GM21576 (cell line): ENCODE data around the gene TDP2.
"Not testable (repeated sequence)": the region's sequence is repeated elsewhere in the genome, so short reads cannot be mapped to it uniquely, and the experiment has no call there.

Experiments used
- ATAC-seq: cut with Tn5 transposase; IDR thresholded peaks from one replicate; pipeline ENCODE4 v1.9.1; 2021; ENCODE audit warnings: mild to moderate bottlenecking, moderate library complexity; ENCODE audit not compliant: unreplicated experiment

TDP2 gene

DNA sequence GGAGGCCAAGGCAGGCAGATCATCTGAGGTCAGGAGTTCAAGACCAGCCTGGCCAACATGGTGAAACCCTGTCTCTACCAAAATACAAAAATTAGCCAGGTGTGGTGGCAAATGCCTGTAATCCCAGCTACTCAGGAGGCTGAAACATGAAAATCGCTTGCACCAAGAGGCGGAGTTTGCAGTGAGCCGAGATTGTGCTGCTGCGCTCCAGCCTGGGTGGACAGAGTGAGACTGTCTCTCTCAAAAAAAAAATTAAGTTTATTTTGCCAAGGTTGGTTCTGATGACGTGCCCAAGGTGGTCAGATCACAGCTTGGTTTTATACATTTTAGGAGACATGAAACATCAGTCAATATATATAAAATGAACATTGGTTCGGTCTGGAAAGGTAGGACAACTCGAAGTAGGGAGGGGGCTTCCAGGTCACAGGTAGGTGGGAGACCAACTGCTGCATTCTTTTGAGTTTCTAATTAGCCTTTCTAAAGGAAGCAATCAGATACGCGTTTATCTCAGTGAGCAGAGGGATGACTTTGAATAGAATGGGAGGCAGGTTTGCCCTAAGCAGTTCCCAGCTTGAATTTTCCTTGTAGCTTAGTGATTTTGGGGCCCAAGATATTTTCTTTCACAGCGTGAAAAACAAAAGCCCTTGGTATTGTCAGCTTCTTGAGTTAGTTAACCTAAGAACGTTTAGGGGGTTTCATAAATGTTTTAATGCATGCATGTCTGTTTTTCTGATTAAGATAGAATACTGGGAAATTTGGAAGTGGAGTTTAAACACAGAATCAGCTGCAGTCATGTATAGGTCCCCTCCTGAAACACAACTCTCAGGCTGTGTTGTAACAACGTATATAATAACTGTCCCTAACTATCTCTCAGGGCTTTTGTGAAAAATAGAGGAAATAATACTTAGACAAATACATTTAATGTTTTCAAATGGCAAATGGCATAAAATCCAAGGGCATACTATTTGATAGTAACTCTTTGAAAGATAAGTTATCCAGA lies 16.9 kb upstream of the TDP2 start:
- ATAC-seq: no peak

DNA sequence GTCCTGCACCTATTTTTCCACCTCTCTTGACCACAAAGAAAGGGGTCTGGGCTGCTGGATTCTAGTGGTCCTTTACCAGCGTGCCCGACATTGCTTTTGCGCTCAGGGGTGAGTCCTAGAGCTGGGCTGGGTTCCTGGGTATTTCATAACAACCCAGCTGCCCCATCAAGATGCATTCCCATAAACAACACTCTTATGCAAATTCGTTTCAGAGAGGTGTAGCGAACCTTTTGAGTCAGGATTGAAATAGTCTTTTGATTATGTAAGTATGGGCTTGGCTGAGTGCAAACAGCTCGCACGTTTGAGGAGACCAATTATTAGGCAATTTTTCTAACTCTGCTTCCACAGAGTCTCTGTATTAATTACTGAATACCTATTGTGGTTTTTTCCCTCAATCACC lies 13.9 kb upstream of the TDP2 start:
- ATAC-seq: no peak

DNA sequence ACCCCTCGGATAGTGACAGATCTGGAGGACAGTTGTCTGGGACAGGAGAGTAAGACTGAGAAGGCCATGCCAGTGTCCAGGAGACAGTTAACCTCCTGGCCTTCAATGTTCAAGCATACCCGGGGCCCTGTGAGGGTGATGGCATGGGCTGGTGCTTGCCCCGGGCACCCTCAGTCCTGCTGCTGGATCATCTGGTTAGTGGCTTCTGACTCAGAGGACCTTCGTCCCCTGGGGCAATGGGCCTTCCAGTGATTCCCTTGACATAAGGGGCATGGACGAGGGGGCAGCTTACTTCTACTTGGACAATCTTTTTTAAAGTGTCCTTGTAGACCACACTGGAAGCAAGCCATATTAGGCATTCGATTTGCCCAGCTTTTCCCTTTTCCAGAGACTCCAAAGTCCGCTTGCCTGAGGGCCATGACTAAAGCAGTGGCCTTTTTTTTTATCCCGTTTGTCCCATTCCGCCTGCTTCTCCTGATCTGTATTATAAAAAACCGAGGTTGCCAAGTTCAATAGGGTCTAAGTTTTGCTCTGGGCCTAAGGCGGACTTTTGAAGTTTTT lies 12.2 kb upstream of the TDP2 start:
- not testable (repeated sequence) for ATAC-seq

DNA sequence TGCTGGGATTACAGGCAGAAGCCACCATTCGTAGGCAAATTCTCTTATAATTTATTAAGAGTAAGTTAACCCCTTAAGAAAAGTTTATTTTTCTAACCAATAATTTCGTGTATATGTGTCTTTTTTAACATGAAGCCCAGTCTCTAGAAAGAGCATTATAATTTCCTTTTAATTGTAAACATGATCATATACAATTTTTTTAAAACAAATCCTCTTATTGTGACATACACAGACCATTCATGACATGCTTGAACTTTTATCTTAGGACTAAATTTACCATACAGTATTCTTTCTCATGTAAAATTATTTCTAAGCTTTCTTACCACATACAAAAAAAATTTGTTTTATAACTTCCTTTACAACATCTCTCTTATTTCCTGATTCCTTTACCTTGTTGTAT lies 6.9 kb upstream of the TDP2 start:
- no peak for ATAC-seq

DNA sequence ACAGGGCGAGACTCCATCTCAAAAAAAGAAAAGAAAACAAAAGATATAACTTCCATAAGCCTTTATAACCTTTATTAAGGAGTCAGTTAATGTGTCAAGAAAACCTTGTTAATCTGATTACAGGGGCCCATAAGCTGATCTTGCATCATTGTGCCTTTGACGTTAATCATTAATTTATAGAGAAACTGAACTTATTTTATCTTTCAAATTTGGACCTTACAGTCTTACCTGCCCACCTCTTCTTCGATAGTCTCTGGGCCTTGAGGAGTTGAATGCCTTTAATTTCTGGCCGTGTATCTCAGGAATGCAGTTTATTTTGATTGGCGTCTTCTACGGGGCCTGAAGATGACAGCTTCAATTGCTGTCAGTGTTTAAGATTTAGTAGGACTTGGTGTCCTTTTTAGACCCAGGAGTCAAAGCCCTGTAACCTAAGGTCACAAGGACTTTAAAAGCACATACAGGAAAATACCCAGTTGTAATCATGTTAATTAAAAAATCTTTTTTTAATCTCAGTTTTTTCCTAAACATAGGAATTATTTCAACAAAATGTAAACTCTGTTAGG lies 6.0 kb upstream of the TDP2 start:
- no peak for ATAC-seq

DNA sequence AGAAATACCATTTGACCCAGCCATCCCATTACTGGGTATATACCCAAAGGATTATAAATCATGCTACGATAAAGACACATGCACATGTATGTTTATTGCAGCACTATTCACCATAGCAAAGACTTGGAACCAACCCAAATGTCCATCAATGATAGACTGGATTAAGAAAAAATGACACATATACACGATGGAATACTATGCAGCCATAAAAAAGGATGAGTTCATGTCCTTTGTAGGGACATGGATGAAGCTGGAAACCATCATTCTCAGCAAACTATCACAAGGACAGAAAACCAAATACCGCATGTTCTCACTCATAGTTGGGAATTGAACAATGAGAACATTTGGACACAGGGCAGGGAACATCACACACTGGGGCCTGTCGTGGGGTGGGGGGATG lies 4.4 kb upstream of the TDP2 start:
- not testable (repeated sequence) for ATAC-seq

DNA sequence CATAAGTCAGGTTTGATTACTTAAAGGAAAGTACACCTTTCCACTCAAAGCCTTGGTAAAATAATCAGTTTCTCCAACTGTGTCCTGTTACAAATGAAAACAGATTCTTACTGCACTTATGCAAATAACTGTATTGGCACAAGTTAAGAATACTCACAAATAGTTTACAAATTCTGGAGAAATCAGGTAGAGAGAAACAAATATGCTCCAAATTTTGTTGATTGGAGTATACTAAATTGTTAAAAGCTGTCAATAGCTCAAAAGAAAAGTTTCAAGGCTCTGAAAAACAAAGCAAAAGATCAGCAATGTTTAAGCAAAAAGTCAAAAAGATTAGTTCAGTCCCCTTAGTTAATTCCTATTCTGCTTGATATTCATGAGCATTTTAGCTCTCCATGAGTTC lies 3.8 kb upstream of the TDP2 start:
- ATAC-seq: not testable (repeated sequence)

DNA sequence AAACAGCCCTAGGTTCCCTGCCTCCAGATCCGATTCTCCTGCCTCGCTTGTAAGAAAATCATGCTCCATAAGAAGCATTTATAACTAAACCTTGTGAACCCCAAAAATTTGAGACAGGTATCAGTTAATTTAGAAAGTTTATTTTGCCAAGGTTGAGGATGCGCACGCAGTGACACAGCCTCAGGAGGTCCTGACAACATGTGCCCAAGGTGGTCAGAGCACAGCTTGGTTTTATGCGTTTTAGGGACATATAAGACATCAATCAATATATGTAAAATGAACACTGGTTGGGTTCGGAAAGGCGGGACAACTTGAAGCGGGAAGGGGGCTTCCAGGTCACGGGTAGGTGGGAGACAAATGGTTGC lies 2.3 kb upstream of the TDP2 start:
- ATAC-seq: no peak

DNA sequence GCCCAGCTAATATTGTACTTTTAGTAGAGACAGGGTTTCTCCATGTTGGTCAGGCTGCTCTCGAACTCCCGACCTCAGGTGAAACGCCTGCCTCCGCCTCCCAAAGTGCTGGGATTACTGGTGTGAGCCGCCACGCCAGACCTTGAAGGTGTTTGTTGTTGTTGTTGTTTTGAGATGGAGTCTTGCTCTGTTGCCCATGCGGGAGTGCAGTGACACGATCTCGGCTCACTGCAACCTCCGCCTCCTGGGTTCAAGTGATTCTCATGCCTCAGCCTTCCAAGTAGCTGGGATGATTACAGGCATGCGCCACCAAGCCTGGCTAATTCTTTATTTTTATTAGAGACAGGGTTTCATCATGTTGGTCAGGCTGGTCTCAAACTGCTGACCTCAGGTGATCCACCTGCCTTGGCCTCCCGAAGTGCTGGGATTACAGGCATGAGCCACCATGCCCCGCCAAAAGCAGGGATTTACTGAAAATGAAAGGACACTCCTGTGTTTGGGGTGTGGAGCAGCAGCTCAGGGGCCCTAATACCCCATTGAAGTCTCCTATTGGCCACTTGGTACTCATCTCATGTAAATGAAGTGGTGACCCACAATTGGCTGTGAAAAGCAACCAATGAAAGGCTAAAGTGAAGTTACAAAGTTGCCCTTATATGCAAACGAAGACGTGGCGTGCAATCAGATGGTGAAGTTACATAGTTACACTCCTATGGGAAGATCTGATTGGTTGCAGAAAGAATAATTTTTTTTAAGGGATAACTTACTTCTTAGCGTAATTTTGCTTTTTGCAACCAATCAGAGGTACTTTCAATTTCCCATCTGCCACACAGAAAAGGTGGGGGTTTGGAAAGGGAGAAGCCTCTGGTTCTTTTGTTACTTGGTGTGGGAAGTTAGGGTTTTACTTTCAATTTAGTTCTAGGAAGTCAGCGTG lies 1.6 kb upstream of the TDP2 start:
- ATAC-seq: not testable (repeated sequence)

DNA sequence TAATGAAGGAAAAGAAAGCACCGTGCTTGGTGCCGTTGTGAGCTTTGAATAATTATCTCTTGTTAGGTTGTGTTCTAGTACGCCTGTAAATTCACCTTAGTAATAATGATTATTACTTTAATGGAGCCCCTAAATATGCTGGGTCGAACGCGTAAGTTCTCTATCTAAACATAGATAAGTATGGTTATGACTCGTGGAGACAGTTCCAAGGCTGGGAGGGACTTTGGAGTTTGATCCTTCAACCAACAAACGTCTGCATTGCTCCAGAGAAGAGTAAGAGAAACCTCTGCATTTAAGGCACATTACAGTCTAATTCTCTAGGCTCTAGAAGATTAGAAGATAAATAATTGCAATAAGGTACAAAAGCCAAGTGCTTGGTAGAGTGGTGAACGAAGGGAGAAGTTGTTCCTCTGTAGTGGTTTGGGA lies 692 bp upstream of the TDP2 start:
- ATAC-seq: no peak

DNA sequence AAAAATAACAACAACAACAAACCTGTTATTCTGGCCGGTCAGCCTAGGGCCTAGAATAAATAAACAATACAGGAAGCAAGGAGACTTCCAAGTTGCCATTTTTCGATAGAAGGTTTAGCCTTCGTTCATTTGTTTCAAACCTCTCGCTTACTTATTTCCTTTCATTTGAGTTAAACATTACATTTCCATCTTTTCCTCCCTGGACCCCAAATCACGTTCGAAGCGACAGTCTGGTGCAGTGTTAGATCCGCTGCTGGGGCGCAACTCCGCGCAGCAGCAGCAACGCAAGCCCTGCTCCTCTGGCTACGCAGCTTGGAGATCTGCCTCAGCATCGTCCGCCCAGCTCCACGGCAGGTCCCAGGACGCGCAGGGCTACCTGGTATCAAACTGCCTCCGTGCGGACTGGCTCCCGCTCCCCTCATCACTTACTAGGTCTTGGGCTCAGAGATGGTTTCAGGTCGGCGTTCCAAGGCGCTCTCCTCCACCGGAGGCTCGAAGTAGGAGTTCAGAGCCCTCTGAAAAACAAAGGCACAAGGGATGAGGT lies 530 bp downstream of the TDP2 start:
- ATAC-seq: peak; percentile 33

DNA sequence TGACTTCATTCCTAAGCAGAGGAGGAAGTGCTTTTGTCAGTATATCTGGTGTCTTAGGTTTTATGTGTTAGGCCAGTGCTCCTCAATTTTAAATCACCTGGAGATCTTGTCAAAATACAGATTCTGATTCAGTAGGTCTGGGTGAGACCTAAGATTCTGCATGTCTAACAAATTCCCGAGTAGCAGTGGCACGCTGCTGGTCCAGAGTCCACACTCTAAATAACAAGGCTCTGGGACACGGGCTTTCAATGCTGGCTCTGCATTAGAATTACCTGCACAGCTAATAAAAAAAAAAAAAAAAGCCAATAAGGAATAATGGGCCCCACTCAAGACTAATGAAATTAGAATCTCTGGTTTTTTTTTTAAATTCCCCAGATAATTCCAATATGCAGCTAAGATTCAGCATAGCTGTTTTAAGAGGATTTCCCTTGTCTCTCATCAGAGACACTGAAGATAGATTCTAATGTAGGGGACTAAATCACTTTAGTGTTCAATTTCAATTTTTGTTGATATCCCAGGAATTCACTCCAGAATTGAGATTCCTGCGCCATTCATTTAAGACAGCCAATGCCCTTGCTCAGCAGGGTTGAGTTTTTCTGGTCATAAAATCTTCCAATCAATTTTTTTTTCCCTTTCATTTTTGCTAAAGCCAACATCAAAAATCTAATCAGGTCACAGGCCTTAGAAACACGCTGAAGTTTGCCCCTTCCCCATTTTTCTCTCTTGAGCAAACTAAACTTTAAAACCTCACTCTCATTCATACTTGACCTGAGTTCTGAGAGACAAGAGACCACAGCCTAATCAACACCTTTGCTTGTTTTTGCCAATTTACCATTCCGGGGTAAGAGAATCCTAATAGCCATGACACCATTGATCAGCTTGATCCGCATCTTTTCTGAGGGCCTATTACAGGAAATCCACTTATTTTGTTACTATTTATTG lies 2.4 kb downstream of the TDP2 start:
- no peak for ATAC-seq

DNA sequence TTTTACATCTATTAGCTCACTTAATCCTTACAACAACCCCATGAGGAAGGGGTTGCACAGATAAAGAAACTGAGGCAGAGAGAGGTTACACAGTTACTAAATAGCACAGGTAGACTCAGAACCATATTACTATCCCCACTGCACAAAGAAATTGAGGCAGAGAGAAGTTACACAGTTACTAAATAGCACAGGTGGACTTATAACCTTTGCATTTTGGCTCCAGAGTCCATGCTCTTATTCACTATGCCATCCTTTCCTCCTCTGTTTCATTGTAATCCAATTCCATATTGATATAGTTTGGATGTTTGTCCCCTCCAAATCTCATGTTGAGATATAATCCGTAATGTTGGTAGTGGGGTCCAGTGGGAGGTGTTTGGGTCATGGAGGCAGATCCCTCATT lies 3.5 kb downstream of the TDP2 start:
- no peak for ATAC-seq

DNA sequence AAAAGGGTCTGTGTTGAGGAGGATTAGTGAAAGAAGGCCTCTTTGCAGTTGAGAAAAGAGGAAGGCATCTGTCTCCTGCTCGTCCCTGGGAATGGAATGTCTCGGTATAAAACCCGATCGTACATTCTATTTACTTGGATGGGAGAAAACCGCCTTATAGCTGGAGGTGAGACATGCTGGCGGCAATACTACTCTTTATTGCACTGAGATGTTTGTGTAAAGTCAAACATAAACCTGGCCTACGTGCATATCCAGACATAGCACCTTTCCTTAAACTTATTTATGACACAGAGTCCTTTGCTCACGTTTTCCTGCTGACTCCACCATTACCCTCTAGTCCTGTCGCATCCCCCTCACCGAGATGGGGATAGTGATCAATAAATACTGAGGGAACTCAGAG lies 4.5 kb downstream of the TDP2 start:
- ATAC-seq: no peak

DNA sequence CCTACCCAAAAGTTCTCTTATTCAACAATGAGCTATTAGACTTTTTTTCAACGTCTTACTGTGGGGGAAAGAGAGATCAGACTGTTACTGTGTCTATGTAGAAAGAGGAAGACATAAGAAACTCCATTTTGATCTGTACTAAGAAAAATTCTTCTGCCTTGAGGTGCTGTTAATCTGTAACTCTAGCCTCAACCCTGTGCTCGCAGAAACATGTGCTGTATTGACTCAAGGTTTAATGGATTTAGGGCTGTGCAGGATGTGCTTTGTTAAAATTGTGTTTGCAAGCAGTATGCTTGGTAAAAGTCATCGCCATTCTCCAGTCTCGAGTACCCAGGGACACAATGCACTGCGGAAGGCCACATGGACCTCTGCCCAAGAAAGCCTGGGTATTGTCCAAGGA lies 4.9 kb downstream of the TDP2 start:
- ATAC-seq: not testable (repeated sequence)

DNA sequence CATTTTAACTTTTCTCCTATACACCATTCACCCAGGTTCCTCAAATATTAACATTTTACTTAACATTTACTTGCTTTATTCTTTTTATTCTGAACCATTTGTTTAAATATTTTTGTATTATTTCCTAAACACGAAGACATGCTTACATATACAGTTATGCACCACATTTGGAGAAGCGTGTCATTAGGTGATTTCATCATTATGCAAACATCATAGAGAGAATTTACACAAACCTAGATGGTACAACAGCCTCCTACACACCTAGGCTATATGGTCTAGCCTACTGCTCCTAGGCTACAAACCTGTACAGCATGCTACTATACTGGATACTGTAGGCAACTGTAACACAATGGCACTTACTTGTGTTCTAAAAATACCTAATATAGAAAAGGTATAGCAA lies 6.6 kb downstream of the TDP2 start:
- ATAC-seq: no peak

DNA sequence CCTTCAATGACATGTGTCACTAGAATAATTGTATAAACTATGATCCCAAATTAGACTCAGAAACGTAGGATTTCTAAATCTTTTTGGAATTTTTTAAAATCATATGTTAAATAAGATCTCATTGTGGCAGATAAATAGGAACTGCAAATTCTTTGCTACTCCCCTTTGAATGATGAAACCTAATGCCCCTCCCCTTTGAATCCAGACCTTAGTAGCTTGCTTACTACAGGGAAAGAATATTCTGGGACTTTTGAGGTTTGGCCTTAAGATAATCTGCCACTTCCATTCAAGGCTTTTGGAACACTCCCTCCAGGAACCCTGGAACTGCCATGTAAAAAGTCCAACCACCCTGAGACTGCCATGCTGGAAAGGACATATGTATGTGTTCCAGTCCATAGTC lies 7.1 kb downstream of the TDP2 start:
- ATAC-seq: no peak

DNA sequence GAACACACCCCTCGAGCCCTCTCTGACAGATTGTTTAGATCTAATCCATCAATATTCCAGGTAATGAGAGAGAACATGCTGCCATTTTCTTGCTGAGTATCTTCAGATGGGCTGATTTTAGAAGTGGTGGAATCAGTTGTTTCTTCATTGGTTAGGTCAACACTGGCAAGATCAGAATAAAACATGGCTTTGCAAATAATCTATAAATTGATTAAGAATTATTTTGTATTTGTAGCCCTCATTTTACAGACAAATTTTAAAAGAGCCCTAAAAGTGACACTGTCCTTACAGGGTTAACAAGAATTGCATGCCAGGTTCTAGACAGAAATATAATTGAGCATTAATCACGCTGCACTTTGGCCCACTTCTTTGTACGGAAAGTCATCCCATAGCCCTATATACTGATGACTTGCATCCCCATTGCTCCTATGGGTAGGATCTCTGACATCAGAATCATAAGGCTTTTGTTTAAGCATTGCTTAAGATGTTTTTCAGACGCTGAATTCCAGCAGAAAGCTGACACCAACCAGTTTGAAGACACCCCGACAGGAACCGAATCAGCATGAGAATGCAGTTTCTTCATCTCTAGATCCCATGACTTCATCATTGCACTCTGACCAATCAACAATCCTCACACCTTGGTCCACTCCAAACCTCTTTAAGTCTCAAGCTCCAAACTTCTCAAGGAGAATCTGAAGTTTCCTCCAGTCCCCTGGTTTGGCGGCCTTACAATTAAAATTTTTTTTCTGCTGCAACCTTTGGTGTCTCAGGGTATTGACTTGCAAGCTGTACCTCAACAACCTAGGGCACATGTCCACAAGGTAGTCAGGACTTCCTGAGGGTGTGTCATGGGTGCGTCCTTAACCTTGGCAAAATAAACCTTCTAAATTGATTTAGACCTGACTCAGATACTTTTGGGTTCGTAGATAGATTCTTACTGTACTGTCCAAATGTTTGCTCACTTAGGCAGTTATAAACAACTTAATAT lies 7.8 kb downstream of the TDP2 start:
- ATAC-seq: no peak
